Thymus (tissue), 11 donors: ENCODE data around the gene PDE5A. TPM values are rescaled to one million over a fixed set of nuclear protein-coding genes. Genes with fewer than 3 reads are reported as not detected.

Experiments
- DNase-seq, 9 donors: peaks; one replicate each; pipeline ENCODE4 v3.0.0-alpha.2; 2013; ENCODE audit warnings: low spot score in 9 of 9, low read depth in 6 of 9, missing footprints in 1 of 9
- H3K27ac ChIP-seq, 2 donors: one replicate each; pipeline ENCODE4 v1.5.1; 2013; ENCODE audit warnings: control low read depth in 1 of 2, low read depth in 1 of 2, low read length in 1 of 2, mild to moderate bottlenecking in 1 of 2, moderate library complexity in 1 of 2
- H3K27me3 ChIP-seq, 2 donors: one replicate each; pipeline ENCODE4 v1.5.1; 2013; ENCODE audit warnings: low read length in 1 of 2; ENCODE audit not compliant: control insufficient read depth in 2 of 2, insufficient read depth in 1 of 2
- H3K36me3 ChIP-seq, 2 donors: one replicate each; pipeline ENCODE4 v1.5.1; 2013; ENCODE audit warnings: low read length in 1 of 2, mild to moderate bottlenecking in 1 of 2, moderate library complexity in 1 of 2; ENCODE audit not compliant: control insufficient read depth in 2 of 2, insufficient read depth in 2 of 2
- H3K4me1 ChIP-seq, 2 donors: one replicate each; pipeline ENCODE4 v1.5.1; 2013; ENCODE audit warnings: low read length in 2 of 2; ENCODE audit not compliant: control insufficient read depth in 2 of 2, insufficient read depth in 2 of 2
- H3K4me3 ChIP-seq, 2 donors: one replicate each; pipeline ENCODE4 v1.5.1; 2013; ENCODE audit warnings: low read length in 2 of 2, control low read depth in 1 of 2, mild to moderate bottlenecking in 1 of 2
- H3K9me3 ChIP-seq, 2 donors: one replicate each; pipeline ENCODE4 v1.5.1; 2013; ENCODE audit warnings: low read length in 1 of 2, mild to moderate bottlenecking in 1 of 2; ENCODE audit not compliant: control insufficient read depth in 2 of 2, insufficient read depth in 1 of 2
- WGBS: extraction: QIAGEN DNeasy Blood & Tissue Kit; methylation state at CpG from one replicate; pipeline ENCODE4 v1.1.7; 2013; 5-methylcytosine and 5-hydroxymethylcytosine counted together
- polyA plus RNA-seq: library from polyadenylated mRNA; stranded (reverse); fragments of 200-250 nt; gene quantifications from one replicate; pipeline ENCODE4 v1.2.3, GENCODE V29; 2013
- total RNA-seq: library from RNA; stranded (reverse); fragments of 120-200 nt; gene quantifications from one replicate; pipeline ENCODE4 v1.2.4, GENCODE V29; 2013
- donor health status: healthy.

Gene PDE5A
- total and polyA plus RNA-seq, 2 donors, result 4.6 to 5.2 TPM

DNA sequence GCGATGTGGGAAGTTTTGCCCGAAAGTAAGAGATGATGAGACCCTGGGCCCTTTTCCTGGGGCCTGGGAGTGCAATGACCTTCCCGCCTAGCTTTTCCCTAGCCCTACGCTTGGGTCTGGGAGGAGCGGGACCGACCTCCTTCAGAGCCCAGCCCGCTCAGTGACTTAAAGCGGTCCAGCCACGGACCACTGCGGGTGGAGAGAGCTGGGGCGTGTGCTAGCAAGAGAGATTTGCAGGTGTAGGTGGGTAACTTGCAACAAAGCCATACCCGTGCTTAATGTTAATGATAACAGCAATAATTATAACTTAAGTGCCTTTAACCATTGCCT lies 503 bp upstream of the PDE5A start:
- H3K9me3 ChIP-seq, result no peaks in the 10 kb centered on the region
- H3K4me1 ChIP-seq, result peaks cover 13 to 24% of the 10 kb centered on the region in 2 donors
- H3K27me3 ChIP-seq, result peaks cover 34 to 69% of the 10 kb centered on the region in 2 donors
- DNase-seq, result no peak
- H3K4me3 ChIP-seq, result peak overlapping the region; percentile 39 to 50
- 1% methylated on average over 12 of the region's 12 CpGs for WGBS
- no peaks in the 10 kb centered on the region for H3K36me3 ChIP-seq
- peak overlapping the region in 1 of 2 donors; percentile 13 for H3K27ac ChIP-seq

DNA sequence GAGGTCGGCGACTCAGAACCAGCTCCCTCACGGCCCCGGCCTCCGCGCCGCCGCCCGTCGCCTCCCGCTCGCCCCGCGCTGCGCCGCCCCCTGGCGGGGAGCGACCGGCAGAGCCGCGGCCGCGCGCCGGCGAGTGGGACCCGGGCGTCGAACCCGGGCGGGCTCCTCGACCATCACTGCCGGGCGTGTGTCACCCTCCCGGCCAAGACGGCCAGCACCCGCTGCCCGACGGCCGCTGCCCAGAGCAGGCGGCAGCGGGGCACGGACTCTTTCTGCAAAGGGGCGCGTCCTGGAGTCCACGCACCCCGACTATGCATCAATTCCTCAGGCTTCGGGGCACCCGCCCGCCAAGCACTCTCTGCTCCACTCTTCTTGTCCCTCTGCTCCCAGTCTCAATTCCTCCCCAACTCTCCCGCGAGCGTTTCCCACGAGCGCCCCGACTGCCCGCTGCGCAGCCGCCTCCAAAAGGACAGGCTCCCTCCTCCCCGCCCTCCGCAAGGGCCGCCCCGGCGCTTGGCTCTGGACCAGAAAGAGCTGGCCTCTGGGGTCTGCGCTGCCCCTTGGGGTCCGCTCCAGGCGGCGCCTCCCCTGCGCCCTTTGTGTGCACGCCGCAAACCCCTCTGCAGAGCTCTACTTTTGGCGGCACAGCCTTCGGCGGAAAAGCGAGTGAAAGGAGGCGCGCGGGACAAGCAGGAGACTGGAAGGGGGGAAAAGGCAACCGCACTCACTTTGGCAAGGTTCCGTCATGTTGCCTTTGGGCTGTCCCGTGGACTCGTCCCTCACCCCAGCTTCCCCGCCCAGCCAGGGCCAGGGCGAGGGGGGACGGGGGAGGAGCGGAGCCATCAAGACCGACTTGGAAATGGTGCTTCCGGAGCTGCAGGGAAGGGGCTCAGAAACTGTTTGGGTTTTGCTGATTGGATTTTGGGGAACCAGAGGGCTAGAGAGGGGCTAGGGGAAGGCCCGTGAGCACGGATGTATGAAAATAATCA lies 1.0 kb downstream of the PDE5A start:
- Histone ChIP-seq H3K27ac (peak overlapping the region in 1 of 2 donors; percentile 31), H3K27me3 (peaks cover 34 to 66% of the 10 kb centered on the region in 2 donors), H3K9me3 (no peaks in the 10 kb centered on the region), H3K4me1 (peaks cover 13 to 24% of the 10 kb centered on the region in 2 donors), H3K36me3 (no peaks in the 10 kb centered on the region), H3K4me3 (peak overlapping the region; percentile 38 to 50)
- WGBS, result 1% methylated on average over 90 of the region's 90 CpGs
- DNase-seq, result peak in 6 of 9 donors; percentile 13 to 63 (median 40)

DNA sequence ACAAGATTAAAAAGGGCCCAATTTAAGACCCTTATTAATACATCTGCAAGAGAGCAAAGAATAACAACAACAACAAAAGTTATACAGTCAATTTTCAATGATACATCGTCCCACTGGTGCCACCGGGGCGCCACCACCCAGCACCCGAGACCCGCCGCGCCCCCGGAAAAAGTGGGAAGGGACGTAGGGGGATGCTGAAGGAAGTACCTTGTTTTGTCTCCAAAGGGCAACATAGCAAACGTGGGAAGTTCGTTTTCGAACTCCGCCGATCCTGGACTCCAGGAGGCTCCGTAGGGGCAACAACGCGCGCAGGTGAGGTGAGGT lies 1.7 kb downstream of the PDE5A start:
- peaks cover 13 to 24% of the 10 kb centered on the region in 2 donors for H3K4me1 ChIP-seq
- peaks cover 34 to 64% of the 10 kb centered on the region in 2 donors for H3K27me3 ChIP-seq
- peak in 1 of 9 donors; percentile 33 for DNase-seq
- no peaks in the 10 kb centered on the region for H3K36me3 ChIP-seq
- under 1% methylated on average over 18 of the region's 18 CpGs for WGBS
- peak overlapping the region; percentile 37 to 50 for H3K4me3 ChIP-seq
- no peaks in the 10 kb centered on the region for H3K9me3 ChIP-seq
- H3K27ac ChIP-seq, result no peak overlapping the region

DNA sequence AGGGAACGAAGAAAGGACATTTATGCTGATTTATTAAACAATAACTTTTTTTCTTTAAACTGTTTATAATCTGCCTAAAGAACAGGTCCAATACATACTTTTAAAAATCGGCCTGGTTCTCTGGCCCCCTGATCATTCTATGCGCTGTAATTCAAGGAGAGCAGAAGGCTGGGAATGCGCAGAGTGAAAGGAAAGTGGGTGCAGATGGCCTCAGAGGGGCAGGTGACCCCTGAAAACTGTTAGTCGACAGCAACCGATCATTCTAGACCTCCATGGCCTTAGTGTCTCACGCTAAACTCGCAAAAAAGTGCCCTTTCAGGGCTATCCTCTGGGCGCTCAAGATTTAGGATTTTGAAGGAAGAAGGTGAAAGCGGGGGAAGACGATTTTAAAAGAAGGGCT lies 2.2 kb downstream of the PDE5A start:
- 59% methylated on average over 11 of the region's 11 CpGs for WGBS
- no peak overlapping the region for H3K27ac ChIP-seq

DNA sequence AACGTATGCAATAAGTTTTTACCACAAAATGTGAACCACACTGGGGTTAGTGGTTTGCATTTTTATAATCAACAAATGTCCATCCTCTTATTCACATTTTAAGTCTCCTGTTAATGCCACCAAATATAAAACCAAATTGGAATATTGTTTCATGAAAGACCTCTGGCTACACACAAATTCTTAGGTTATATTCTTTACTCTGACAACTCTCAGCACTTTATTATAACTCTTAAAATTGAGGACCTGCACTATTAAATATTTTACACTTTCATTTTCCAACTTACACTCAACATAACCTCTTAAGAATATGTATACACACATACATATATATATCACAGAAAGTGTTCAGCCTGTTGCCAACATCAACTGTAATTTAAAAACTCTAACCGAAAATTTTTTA lies 2.8 kb downstream of the PDE5A start:
- Histone ChIP-seq H3K27ac (no peak overlapping the region), H3K27me3 (peaks cover 34 to 56% of the 10 kb centered on the region in 2 donors), H3K4me3 (no peak overlapping the region), H3K4me1 (peaks cover 13 to 24% of the 10 kb centered on the region in 2 donors), H3K9me3 (no peaks in the 10 kb centered on the region), H3K36me3 (no peaks in the 10 kb centered on the region)
- WGBS, result 53% methylated on average over 2 of the region's 2 CpGs
- DNase-seq, result no peak

More for the DNA sequence above, 2.2 kb downstream of the PDE5A start:
- Histone ChIP-seq H3K36me3 (no peaks in the 10 kb centered on the region), H3K4me1 (peaks cover 13 to 24% of the 10 kb centered on the region in 2 donors), H3K27me3 (peaks cover 34 to 62% of the 10 kb centered on the region in 2 donors), H3K4me3 (no peak overlapping the region), H3K9me3 (no peaks in the 10 kb centered on the region)
- DNase-seq, result no peak

DNA sequence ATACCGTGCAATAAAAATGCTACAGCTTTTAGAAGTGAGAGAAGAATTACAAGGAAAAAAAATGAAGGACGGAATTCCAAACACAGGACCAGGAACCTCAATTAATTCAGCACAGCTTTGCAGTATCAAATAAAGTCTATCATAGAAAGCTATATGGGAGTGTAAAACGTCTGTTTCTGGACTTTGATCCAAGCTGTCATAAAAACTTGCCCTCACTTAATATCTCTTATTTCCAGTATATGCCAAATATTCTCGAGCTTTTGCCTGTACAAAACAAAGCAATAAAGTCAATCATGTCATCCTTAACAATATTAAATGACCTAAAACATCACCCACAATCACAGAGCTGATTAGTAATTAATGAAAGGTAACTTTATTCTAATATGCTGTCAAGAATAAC lies 4.2 kb downstream of the PDE5A start:
- no peaks in the 10 kb centered on the region for H3K9me3 ChIP-seq
- H3K36me3 ChIP-seq, result no peaks in the 10 kb centered on the region
- 88% methylated on average over 4 of the region's 4 CpGs for WGBS
- no peak overlapping the region for H3K27ac ChIP-seq
- H3K27me3 ChIP-seq, result peaks cover 32 to 43% of the 10 kb centered on the region in 2 donors
- H3K4me3 ChIP-seq, result no peak overlapping the region
- H3K4me1 ChIP-seq, result peaks cover 13 to 20% of the 10 kb centered on the region in 2 donors
- no peak for DNase-seq

DNA sequence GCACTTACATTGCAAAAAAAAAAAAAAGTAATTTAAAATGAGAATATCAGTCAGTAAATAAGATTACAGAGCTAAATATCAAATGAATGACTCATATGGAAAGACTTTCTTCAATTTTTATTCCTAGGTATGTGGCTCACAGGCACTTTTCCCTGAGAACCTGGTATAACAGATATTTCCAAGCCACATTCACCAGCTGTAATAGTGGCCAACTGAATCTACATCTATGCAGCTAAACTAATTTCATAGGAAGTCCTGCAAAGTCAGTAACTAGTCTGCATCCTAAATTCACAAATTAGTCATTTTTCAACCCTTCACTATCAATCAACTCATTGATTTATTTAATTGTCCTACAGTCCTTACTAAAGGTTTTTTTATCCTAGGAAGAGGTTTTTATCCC lies 5.6 kb downstream of the PDE5A start:
- Histone ChIP-seq H3K9me3 (no peaks in the 10 kb centered on the region), H3K27ac (no peak overlapping the region), H3K4me3 (no peak overlapping the region), H3K27me3 (peaks cover 21 to 30% of the 10 kb centered on the region in 2 donors), H3K4me1 (peaks cover 7 to 11% of the 10 kb centered on the region in 2 donors), H3K36me3 (no peaks in the 10 kb centered on the region)
- no peak for DNase-seq

DNA sequence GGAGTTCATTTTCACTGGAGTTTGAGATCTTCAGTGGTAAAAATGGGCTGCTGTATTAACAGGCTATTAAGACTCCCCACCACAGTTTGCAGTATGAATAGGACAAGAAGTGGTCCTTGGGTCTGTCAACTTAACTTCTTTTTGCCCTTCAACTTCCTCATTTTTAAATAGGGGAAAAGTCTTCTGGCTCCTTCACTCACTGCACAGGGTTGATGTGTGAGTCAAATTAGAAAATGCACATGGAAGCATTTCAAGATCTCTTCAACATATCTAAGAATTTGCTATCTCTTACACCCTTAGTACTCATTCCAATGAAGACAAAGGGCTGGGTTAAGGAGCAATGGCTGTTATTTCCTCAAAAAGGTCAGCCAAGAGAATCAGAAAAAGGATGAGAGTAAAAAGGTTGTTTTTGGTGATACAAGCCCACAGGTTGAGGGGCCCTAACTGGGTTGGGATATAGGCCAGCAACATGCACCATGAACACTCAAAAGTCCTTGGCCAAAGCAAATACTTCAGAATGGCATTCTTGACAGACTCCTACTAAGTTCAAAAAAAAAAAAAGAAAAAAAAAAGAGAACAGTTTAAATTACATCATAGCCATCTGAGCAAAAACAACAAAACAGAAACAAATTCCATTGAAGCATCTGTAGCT lies 13.4 kb downstream of the PDE5A start:
- DNase-seq, result no peak
- Histone ChIP-seq H3K27me3 (no peaks in the 10 kb centered on the region), H3K36me3 (no peaks in the 10 kb centered on the region), H3K27ac (no peak overlapping the region), H3K9me3 (no peaks in the 10 kb centered on the region), H3K4me1 (no peaks in the 10 kb centered on the region), H3K4me3 (no peak overlapping the region)

DNA sequence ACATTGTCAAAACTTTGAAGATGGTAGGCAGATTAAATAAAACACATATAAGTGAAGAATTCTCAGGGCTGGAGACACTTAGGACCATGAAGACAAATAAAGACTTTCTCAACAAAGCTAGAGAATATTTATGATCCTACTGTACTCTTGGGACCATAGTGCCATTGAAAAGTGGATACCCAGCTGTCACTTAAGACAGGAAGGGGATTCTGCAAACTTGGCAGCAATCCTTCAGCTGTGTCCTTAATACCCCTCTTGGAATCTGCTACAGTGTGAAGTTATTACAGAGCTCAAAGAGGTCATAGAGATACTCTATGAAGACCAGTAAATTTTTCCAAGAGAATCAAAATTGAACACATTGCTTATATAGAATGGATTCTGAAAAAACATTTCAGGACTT lies 24.3 kb downstream of the PDE5A start:
- Histone ChIP-seq H3K4me1 (no peaks in the 10 kb centered on the region), H3K9me3 (no peaks in the 10 kb centered on the region), H3K36me3 (no peaks in the 10 kb centered on the region), H3K27ac (no peak overlapping the region), H3K4me3 (no peak overlapping the region), H3K27me3 (no peaks in the 10 kb centered on the region)
- DNase-seq, result no peak
